Activated CD8-positive, alpha-beta memory T cell treated with anti-CD3 and anti-CD28 coated beads for 36 hours (primary cell): ENCODE data around the gene PLOD1. TPM values are rescaled to one million over a fixed set of nuclear protein-coding genes. Genes with fewer than 3 reads are reported as not detected.
"Not testable (repeated sequence)": the region's sequence is repeated elsewhere in the genome, so short reads cannot be mapped to it uniquely, and the experiment has no call there.

ENCODE experiments used
- CTCF ChIA-PET: fragments of 350-600 bp; sonication (Branson Sonifier 250); formaldehyde crosslinking; loops from one replicate; lab custom pipeline; 2021; ENCODE audit warnings: antibody characterized with exemption; lab: Charles Lee
- POLR2A ChIA-PET: fragments of 350-600 bp; sonication (Branson Sonifier 250); formaldehyde crosslinking; loops from one replicate; lab custom pipeline; 2021; ENCODE audit warnings: antibody characterized with exemption; lab: Charles Lee
- total RNA-seq, 2 experiments: library from RNA; stranded (reverse); gene quantifications; one replicate each; pipeline ENCODE4 v1.2.3, GENCODE V29; 2021

The PLOD1 gene
- total RNA-seq, 2 experiments from 2014 or later: 28.5 to 29.6 TPM

GRCh38 chr1:11907275-11908094, 27.0 kb upstream of the PLOD1 start:
- ChIA-PET POLR2A (interaction anchor here (0.6 to 3.9 kb wide), 36 partner anchors 8 to 710 kb away, joined by 3 to 47 read pairs (median 4); partner anchors contain the start of genes CLCN6, DHRS3, DISP3 and KIAA2013), CTCF (interaction anchor here (0.7 to 3.2 kb wide), 9 partner anchors 18 to 809 kb away, joined by 3 to 14 read pairs (median 4); partner anchors contain the start of genes KIAA2013, MFN2 and MIIP)

DNA sequence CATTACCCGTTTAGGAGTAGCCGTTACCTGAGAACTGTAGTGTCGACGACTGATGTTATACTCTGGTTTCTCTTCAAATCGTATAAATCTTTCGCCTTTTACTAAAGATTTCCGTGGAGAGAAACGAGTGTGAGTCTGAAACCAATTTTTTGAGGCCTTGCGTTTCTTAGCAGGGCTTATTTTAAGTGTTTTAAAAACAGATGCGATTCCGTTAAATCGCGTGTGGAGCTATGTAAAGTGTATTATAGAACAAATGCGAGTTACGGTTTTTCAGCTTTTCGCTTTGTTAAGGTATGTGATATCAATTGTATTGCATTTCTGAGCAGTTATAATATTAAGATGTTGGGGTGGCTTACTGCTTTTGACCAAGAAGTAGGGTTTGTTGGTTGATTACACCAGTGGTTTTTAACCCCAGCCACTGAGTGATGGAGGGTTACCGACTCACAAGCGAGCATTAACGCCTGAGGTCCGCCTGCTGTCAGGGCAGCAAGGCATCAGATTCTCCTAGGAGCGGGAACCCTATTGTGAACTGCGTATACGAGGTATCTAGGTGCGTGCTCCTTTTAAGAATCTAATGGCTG, 26.3 kb upstream of the PLOD1 start:
- ChIA-PET CTCF (interaction anchor here (0.7 to 3.2 kb wide), 9 partner anchors 18 to 810 kb away, joined by 3 to 14 read pairs (median 4); partner anchors contain the start of genes KIAA2013, MFN2 and MIIP), POLR2A (interaction anchor here (0.5 to 3.9 kb wide), 40 partner anchors 9 to 809 kb away, joined by 3 to 47 read pairs (median 4); partner anchors contain the start of genes CLCN6, DHRS3, DISP3 and KIAA2013)

GRCh38 chr1:11910914-11911228, 23.6 kb upstream of the PLOD1 start:
- POLR2A ChIA-PET: interaction anchor here (0.8 to 3.9 kb wide), 3 partner anchors 15 to 141 kb away, joined by 5 to 47 read pairs (median 46); partner anchors contain the start of genes KIAA2013 and MFN2
- CTCF ChIA-PET: not testable (repeated sequence)

GRCh38 chr1:11912000-11912399, 22.5 kb upstream of the PLOD1 start:
- POLR2A ChIA-PET: no interaction called here
- CTCF ChIA-PET: no interaction called here

- POLR2A ChIA-PET, CTCF ChIA-PET: not testable (repeated sequence)
Observed at GRCh38 chr1:11912482-11913216, 21.9 kb upstream of the PLOD1 start.

GRCh38 chr1:11913291-11913690, 21.2 kb upstream of the PLOD1 start:
- ChIA-PET CTCF (no interaction called here), POLR2A (no interaction called here)

- CTCF ChIA-PET: no interaction called here
- POLR2A ChIA-PET: interaction anchor here (0.6 kb wide), 1 partner anchor 825 kb away, joined by 3 read pairs; no protein-coding TSS in a partner anchor
Observed at GRCh38 chr1:11914024-11914423, 20.5 kb upstream of the PLOD1 start.

GRCh38 chr1:11918799-11919519, 15.6 kb upstream of the PLOD1 start:
- ChIA-PET CTCF (interaction anchor here (0.7 kb wide), 1 partner anchor 112 kb away, joined by 3 read pairs; no protein-coding TSS in a partner anchor), POLR2A (interaction anchor here (4.5 kb wide), 1 partner anchor 10 kb away, joined by 23 read pairs; no protein-coding TSS in a partner anchor)

DNA sequence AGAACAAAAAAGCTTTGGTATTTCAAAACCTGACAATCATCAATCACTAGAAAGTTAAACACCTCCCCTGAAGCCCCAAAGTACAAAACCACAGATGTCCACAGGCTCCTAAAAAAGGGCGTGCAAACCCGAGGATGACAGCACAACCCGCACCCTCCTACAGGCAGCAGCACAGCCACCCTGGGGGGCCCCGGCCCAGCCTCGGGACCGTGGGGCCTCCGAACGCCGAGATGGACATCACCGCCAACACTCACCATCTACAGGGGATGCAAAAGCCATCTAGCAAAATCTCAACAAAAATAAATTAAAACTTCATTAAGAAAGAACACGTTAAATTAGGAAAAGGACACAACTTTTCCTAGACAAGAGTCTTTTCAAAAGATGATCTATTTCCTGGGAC, 14.9 kb upstream of the PLOD1 start:
- CTCF ChIA-PET: no interaction called here
- POLR2A ChIA-PET: interaction anchor here (4.5 kb wide), 1 partner anchor 11 kb away, joined by 23 read pairs; no protein-coding TSS in a partner anchor

DNA sequence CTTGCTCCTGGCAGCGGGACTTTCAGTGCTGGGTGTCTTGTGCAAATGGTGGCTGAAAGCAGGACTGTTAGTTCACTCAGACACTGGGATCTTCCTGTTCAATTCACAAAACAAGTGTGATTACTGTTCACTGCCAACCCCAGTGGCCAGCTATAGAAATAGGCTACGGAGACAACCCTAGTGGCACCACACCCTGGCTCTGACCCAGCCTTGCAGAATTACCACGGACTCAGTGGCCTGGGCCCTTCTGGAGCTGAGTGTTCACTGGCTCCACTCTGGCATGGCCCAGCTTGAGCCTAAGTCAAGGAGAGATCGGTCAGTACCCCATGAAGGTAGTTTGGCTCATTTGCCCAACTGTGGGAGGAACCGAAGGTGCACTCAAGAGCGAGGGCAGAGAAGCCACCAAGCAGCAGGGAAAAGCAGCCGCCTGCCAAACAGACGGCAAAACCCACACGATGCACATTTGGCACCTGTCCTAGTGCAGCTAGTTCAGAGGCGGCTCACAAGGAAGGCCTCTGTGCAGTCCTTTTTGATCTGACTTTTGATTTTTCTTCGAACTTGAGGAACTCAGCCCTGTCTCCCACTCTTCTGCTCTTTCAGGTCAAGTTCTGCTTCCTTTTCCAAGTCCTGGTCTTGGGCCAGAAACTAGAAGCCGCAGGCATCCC, 14.1 kb upstream of the PLOD1 start:
- CTCF ChIA-PET: no interaction called here
- POLR2A ChIA-PET: interaction anchor here (4.5 kb wide), 1 partner anchor 12 kb away, joined by 23 read pairs; no protein-coding TSS in a partner anchor

DNA sequence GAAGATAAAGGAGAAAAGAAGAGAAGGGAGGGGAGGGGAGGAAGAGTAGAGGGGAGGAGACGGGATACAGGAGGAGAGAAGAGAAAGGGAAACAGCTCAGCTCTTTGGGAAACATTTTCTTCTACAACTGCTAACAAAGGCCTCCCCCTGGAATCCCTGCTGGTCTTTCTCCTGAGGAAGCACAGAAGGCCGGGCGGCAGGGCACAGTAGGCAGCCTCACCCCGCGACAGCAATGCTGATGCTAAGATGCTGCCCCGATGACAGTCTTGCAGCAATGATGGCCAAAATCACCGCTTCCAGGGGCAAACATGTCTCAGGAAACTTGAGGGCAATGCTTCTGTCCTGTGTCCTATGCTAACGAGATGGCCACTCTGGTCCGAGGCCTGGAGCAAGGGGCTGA, 13.5 kb upstream of the PLOD1 start:
- CTCF ChIA-PET: interaction anchor here (0.9 kb wide), 1 partner anchor 11 kb away, joined by 5 read pairs; no protein-coding TSS in a partner anchor
- POLR2A ChIA-PET: interaction anchor here (4.5 kb wide), 1 partner anchor 12 kb away, joined by 23 read pairs; no protein-coding TSS in a partner anchor

DNA sequence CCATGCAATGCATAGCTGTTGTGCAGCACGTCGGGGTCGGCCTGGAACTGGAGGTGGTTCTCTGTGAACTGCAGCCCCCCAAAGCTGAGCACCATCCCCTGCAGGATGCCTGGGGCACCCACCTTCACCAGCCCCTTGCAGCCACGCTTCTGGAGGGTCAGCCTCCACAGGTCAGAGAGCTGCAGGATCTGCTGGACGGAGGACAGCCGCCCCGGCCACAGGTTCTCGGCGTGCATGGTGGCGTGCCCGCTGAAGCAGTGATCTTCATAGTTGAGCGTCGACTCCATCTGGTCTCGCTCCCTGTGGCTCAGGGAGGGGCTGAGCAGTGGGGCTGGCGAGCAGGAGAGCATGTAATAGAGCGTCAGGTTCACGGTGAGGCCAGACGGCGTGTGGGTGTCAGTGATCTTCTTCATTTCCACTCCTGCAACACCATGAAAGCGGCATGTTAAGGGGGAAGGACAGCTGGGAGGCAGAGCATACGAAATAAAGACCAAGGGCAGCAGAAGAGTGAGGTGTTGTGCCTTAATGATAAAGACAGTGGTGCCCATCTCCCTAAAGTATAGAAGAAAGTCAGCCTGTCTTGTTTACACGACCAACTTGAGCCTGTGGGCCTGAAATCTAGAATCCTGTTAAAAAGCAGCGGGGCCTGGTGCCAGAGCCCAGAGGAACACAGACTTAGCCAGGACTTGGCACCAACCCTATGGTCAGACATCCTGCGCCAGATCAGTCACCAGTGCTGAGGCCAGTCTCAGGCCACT, 11.3 kb upstream of the PLOD1 start:
- ChIA-PET POLR2A (interaction anchor here (0.7 to 1.5 kb wide), 2 partner anchors 14 to 286 kb away, joined by 3 to 8 read pairs; no protein-coding TSS in a partner anchor), CTCF (no interaction called here)

DNA sequence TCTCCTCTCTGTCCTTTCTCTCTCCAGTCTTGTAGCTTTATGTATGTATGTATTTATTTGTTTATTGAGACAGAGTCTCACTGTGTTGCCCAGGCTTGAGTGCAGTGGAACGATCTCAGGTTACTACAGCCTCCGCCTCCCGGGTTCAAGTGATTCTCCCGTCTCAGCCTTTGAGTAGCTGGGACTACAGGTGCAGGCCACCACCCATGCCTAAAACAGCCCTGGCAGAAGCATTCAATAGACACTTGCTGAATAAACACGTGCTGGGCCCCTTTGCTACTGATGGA, 10.7 kb upstream of the PLOD1 start:
- ChIA-PET CTCF (no interaction called here), POLR2A (interaction anchor here (0.7 to 1.5 kb wide), 2 partner anchors 14 to 286 kb away, joined by 3 to 8 read pairs; no protein-coding TSS in a partner anchor)

GRCh38 chr1:11924334-11925195, 10.0 kb upstream of the PLOD1 start:
- POLR2A ChIA-PET: interaction anchor here (1.5 to 2.2 kb wide), 2 partner anchors 15 to 16 kb away, joined by 8 to 46 read pairs; no protein-coding TSS in a partner anchor
- CTCF ChIA-PET: interaction anchor here (2.2 kb wide), 1 partner anchor 16 kb away, joined by 14 read pairs; no protein-coding TSS in a partner anchor

- CTCF ChIA-PET: interaction anchor here (2.2 kb wide), 1 partner anchor 16 kb away, joined by 14 read pairs; no protein-coding TSS in a partner anchor
- POLR2A ChIA-PET: interaction anchor here (2.2 kb wide), 1 partner anchor 16 kb away, joined by 46 read pairs; no protein-coding TSS in a partner anchor
Observed at GRCh38 chr1:11925196-11925937, 9.2 kb upstream of the PLOD1 start.
